GM10266 (cell line): ENCODE data around the gene CASP2.

ENCODE experiments used
- DNase-seq: peaks from one replicate; pipeline ENCODE4 v3.0.0; 2012; ENCODE audit errors: extremely low spot score
- TF ChIP-seq, protein P1 (sequence below): IDR thresholded peaks from 2 replicates; pipeline ENCODE4 v1.5.1; 2012; ENCODE audit warnings: mild to moderate bottlenecking, low read depth; ENCODE audit not compliant: control insufficient read depth, insufficient read depth; ENCODE audit errors: missing control alignments

CASP2 gene

DNA sequence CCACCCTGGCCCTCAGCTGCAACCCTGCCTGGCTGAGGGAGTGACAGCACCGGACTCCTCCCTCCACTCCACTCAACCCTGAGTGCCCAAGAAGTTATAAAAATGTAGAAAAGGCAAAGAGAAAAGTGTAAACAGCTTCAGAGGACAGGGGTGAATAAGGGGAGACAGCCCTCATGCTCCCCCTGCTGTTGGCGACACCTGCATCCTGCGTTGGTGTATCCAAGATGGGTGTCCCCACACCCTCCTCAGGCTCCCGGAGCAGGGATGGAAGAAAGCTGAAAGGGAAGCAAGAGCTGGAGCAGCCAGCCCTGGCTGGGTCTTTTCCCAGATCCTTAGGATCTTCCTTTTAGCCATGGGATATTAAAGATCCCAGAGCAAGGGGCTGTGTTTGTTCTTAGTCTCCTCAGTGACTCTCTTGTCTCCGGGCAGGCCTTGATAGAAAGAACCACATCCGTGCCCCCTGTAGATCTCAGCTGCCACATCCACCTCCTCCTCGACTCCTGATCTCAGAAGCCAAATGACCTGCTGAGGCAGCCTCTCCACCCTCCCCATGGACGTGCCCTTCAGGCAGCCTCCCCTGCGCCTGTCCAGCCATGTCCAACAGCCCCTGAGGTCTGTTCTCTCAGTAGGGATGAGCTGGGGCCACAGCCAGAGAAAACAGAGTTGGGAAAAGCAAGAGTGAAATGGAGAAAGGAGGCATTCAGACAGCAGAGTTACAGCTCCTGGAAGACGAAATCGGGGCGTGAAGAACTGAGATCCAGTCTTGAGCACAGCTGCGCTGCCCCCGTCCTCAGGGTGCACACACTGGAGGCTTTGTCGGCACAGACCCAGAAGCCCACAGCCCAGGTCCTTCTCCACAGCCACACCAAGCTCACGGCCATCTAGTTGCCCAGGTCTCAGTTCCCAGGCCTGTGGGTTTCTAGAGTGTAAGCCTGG lies 67.6 kb downstream of the CASP2 start:
- no peak for DNase-seq
- TF ChIP-seq, protein P1, sequence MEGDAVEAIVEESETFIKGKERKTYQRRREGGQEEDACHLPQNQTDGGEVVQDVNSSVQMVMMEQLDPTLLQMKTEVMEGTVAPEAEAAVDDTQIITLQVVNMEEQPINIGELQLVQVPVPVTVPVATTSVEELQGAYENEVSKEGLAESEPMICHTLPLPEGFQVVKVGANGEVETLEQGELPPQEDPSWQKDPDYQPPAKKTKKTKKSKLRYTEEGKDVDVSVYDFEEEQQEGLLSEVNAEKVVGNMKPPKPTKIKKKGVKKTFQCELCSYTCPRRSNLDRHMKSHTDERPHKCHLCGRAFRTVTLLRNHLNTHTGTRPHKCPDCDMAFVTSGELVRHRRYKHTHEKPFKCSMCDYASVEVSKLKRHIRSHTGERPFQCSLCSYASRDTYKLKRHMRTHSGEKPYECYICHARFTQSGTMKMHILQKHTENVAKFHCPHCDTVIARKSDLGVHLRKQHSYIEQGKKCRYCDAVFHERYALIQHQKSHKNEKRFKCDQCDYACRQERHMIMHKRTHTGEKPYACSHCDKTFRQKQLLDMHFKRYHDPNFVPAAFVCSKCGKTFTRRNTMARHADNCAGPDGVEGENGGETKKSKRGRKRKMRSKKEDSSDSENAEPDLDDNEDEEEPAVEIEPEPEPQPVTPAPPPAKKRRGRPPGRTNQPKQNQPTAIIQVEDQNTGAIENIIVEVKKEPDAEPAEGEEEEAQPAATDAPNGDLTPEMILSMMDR: no peak

DNA sequence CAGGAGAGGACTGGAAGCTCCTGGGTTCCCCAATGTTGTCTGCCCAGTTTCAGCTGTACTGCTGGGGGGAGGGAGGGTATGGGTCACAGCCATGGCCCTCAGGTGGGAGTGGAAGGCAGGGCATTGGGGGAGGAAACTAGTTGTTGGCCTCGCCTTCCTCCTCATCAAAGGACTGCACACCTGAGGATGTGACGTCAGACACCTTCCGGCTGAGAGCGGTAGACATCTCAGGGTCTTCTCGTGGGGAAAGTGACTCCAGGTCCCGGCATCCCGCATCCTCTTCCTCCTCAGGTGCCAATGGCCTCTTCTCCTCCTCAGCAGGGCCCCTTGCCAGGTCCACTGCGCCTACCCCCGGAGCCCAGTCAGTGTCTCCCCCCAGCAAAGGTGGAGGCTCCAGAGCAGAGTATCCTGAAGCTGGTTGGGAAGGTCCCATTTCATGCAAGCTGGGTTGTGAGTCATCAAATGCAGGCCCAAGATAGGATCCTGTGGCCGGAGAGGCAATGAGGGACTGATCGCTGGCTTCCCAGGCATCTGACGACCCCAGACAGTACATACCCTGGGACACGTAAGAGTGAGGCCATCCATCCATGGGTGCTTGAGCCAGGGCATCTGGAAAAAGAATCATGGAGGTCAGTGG lies 68.4 kb downstream of the CASP2 start:
- TF ChIP-seq, protein P1: no peak
- no peak for DNase-seq
